ENCODE measurements around the gene AKAP1. TPM values are rescaled to one million over a fixed set of nuclear protein-coding genes. Genes with fewer than 3 reads are reported as not detected.

Gene AKAP1
- polyA plus RNA-seq, 10 donors, result 39.6 to 83.3 (median 63.5) TPM

DNA sequence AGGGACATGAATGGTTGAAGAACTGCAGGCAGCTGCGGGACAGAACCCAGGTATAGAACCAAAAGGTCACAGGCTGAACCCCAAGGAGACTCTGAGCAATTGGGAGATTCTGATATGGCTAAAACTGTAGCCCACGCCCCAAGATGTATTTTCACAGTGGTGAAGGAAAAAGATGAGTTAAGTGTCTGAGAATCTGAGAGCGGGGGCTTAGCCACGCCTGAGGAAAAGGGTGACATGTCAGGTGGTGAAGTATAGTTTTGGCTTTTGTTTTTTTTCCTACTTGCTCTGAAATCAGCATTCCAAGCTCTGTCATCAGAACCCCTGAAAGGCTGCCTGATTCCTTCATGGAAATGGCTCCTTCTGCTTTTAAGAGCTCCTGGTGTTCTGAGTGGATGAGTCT, 73.3 kb downstream of the AKAP1 start:
- DNase-seq, result no peak

GRCh38 chr17:57158795-57159194, 73.7 kb downstream of the AKAP1 start:
- no peak for DNase-seq

DNA sequence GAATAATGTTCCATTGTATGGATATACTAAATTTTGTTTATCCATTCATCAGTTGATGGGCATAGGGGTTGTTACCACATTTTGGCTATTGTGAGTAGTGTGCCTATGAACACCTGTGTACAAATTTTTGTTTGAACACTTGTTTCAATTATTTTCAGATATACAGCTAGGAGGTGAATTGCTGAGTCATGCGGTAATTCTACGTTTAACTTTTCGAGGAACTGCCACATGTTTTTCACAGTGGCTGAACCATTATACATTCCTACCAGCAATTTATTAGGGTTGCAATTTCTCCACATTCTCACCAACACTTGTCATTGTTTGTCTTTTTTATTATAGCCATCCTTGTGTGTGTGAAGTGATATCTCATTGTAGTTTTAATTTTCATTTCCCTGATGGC, 75.6 kb downstream of the AKAP1 start:
- DNase-seq, result no peak

DNA sequence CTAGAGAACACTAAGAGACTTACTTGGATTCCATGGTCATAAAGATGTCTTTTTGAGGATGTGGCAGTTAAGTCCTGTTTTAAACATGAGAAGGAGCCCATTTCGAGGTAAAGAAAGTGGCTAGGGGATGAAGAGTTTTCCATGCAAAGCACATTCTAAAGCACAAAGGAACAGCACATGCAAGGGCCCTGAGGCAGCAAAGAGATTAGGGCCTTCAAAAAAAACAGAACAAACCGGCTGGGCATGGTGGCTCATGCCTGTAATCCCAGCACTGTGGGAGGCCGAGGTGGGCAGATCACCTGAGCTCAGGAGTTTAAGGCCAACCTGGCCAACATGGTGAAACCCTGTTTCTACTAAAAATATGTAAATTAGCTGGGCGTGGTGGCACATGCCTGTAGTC, 79.8 kb downstream of the AKAP1 start:
- no peak for DNase-seq

DNA sequence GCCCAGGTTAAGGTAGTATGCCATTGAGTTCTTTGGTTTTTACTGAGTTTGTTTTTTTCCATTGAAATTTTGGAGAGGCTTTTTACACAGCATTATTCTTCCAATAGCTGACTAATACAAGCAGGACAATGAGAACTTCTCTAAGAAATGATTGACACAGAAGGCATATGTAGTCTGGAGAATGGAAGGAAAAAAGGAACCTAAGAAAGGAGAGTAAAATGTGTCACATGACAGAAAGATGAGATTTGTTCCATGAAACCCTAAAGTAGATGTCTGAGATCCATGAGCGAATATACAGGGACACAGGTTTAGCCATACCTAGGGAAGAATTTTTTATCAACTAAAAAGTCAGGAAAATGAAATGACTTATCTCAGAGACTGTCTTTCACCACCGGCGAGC, 80.7 kb downstream of the AKAP1 start:
- DNase-seq, result no peak

- DNase-seq, result no peak
Observed at GRCh38 chr17:57166803-57167202, 81.8 kb downstream of the AKAP1 start.

DNA sequence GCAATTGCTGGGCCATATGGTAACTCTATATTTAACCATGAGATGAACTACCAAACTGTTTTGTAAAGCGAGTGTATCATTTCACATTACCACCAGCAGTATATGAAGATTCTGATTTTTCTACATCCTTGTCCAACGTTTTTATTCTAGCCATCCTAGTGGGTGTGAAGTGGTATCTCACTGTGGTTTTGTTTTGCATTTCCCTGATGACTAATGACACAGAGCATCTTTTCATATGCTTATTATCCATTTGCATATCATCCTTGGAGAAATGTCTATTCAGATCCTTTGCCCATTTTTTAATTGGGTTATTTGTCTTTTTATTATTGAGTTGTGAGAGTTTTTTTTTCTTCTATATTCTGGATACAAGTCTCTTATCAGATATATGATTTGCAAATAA, 83.6 kb downstream of the AKAP1 start:
- DNase-seq, result no peak

DNA sequence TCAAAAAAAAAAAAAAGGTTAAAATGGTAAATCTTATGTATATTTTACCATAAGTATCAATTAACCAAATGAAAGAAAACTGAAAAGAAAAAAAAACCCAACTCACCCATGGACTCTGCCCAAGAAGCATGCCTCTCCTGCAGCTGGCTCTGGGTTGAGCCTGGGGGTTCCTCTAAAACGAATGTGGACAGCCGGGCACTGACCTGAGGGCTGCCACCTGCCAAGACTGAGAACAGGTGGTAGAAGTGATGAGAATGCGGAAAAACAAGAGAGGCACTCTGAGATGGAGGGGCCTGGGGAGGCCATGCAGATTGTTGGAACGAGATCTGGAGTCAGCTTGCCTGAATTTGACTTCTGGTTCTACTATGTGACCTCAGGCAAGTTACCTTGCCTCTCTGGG, 85.8 kb downstream of the AKAP1 start:
- DNase-seq, result no peak

Other genes starting within 250 kb of the AKAP1 start
- 10 to 100 TPM in 9 of 10 donors, 1 to 10 TPM in 1; 9.4 to 16.3 (median 13.5) TPM for gene TRIM25, start 171.2 kb upstream of the AKAP1 start, polyA plus RNA-seq (ENCODE audit: insufficient read length in 10 of 10)
- 10 to 100 TPM; 13.9 to 20.6 (median 17.6) TPM for gene COIL, start 124.2 kb upstream of the AKAP1 start, polyA plus RNA-seq (ENCODE audit: insufficient read length in 10 of 10)
- 10 to 100 TPM; 11.1 to 20.9 (median 16.6) TPM for gene SCPEP1, start 107.1 kb upstream of the AKAP1 start, polyA plus RNA-seq (ENCODE audit: insufficient read length in 10 of 10)
- gene MSI2, start 171.3 kb downstream of the AKAP1 start, polyA plus RNA-seq (ENCODE audit: insufficient read length in 10 of 10), result 10 to 100 TPM; 22.9 to 37.2 (median 27.4) TPM

Measured in muscle of back (tissue), 11 donors.